Keratinocyte (primary cell): ENCODE results near the gene BMPR1B. TPM values are rescaled to one million over a fixed set of nuclear protein-coding genes. Genes with fewer than 3 reads are reported as not detected.

Experiments
- DNase-seq: peaks from one replicate; pipeline ENCODE4 v3.0.0-alpha.2; 2011; ENCODE audit warnings: low read depth, missing footprints, low spot score
- FAIRE-seq: peaks from 2 replicates; lab custom pipeline; 2011; peaks lifted over from hg19 to GRCh38; lab: Jason Lieb, UNC
- H2AFZ ChIP-seq: 2 replicates; pipeline ENCODE4 v1.6.0; 2012; ENCODE audit warnings: low read length, control low read depth, inconsistent platforms; ENCODE audit not compliant: control insufficient read depth
- H3K27ac ChIP-seq: 2 replicates; pipeline ENCODE4 v1.5.1; 2011; ENCODE audit warnings: low read length; ENCODE audit not compliant: control insufficient read depth, insufficient read depth
- H3K27me3 ChIP-seq: 3 replicates; pipeline ENCODE4 v1.6.0; 2011; ENCODE audit warnings: low read length; ENCODE audit not compliant: control insufficient read depth, insufficient read depth; ENCODE audit errors: extremely low read depth
- H3K36me3 ChIP-seq, 2 experiments: 2 replicates in 1 of 2; 3 replicates in 1 of 2; pipeline ENCODE4 v1.5.1; 2011; ENCODE audit warnings: low read length in 2 of 2, mild to moderate bottlenecking in 1 of 2; ENCODE audit not compliant: control insufficient read depth in 2 of 2, insufficient read depth in 2 of 2; ENCODE audit errors: extremely low read depth in 1 of 2
- H3K4me1 ChIP-seq: 3 replicates; pipeline ENCODE4 v1.5.1; 2011; ENCODE audit warnings: low read length; ENCODE audit not compliant: control insufficient read depth, insufficient read depth; ENCODE audit errors: extremely low read depth
- H3K4me2 ChIP-seq: 3 replicates; pipeline ENCODE4 v1.6.0; 2011; ENCODE audit warnings: low read depth, low read length; ENCODE audit not compliant: control insufficient read depth, insufficient read depth; ENCODE audit errors: extremely low read depth
- H3K4me3 ChIP-seq, 3 experiments: fragments of 200-600 bp in 1 of 3; sonication (generic) in 1 of 3; 2 replicates in 2 of 3; 3 replicates in 1 of 3; pipeline ENCODE4 v1.5.1; 2011 to 2016; ENCODE audit warnings: low read length in 3 of 3, mild to moderate bottlenecking in 3 of 3, control low read depth in 2 of 3, inconsistent platforms in 1 of 3, low read depth in 1 of 3, mixed read lengths in 1 of 3, mixed run types in 1 of 3, moderate library complexity in 1 of 3; ENCODE audit not compliant: control insufficient read depth in 2 of 3, insufficient read depth in 2 of 3; ENCODE audit errors: extremely low read depth in 1 of 3
- H3K79me2 ChIP-seq: 2 replicates; pipeline ENCODE4 v1.6.0; 2012; ENCODE audit warnings: low read length; ENCODE audit not compliant: control insufficient read depth, insufficient read depth
- H3K9ac ChIP-seq: 3 replicates; pipeline ENCODE4 v1.6.0; 2011; ENCODE audit warnings: low read length; ENCODE audit not compliant: control insufficient read depth, insufficient read depth; ENCODE audit errors: extremely low read depth
- H3K9me1 ChIP-seq: 3 replicates; pipeline ENCODE4 v1.6.0; 2011; ENCODE audit warnings: low read length; ENCODE audit not compliant: control insufficient read depth, insufficient read depth; ENCODE audit errors: extremely low read depth
- H3K9me3 ChIP-seq: 2 replicates; pipeline ENCODE4 v1.5.1; 2012; ENCODE audit warnings: low read depth, low read length; ENCODE audit not compliant: control insufficient read depth
- H4K20me1 ChIP-seq: 3 replicates; pipeline ENCODE4 v1.6.0; 2011; ENCODE audit warnings: low read length; ENCODE audit not compliant: control insufficient read depth, insufficient read depth; ENCODE audit errors: extremely low read depth
- EZH2 ChIP-seq: IDR thresholded peaks from one replicate; pipeline ENCODE4 v1.6.1; 2012; ENCODE audit warnings: inconsistent platforms, mild to moderate bottlenecking, low read length, moderate library complexity
- dilution Hi-C: fragments of 300-500 bp; cut with MboI; formaldehyde crosslinking; loops from one replicate; pipeline ENCODE4 v1.7.0; 2020; ENCODE audit warnings: low sequenced_read_pairs; ENCODE audit not compliant: extremely low pct_ligation_motif_present
- polyA plus RNA-seq, 5 experiments: library from polyadenylated mRNA; depleted of rRNA in 3 of 5; stranded (reverse) in 3 of 5; stranded (forward) in 1 of 5; unstranded in 1 of 5; fragments of >200 nt; gene quantifications; 1 replicate in 1 of 5; 2 replicates in 3 of 5; 3 replicates in 1 of 5; pipeline versions ENCODE4 v1.2.1 to v1.2.3, GENCODE V29; 2011 to 2012; ENCODE audit warnings: missing spikeins in 2 of 5, low read depth in 1 of 5, low replicate concordance in 1 of 5
- TF ChIP-seq, protein P1 (sequence below), 3 experiments: IDR thresholded peaks in 1 of 3; conservative IDR thresholded peaks in 1 of 3; optimal IDR thresholded peaks in 1 of 3; 2 replicates in 2 of 3; 3 replicates in 1 of 3; pipeline versions ENCODE3 to v1.5.1; 2011; ENCODE audit warnings: low read length in 3 of 3, mild to moderate bottlenecking in 3 of 3, moderate library complexity in 2 of 3, control low read depth in 1 of 3, inconsistent platforms in 1 of 3; ENCODE audit not compliant: insufficient read depth in 2 of 3; ENCODE audit errors: extremely low read depth in 1 of 3

The BMPR1B gene
- polyA plus RNA-seq, 1 donor (not counting 4 experiments of a cell fraction or from before 2014, with no cell fraction given): 0.89 TPM

GRCh38 chr4:94961420-94961819 is 203.7 kb downstream of the BMPR1B start:
- Histone ChIP-seq H3K9me3 (no peaks in the 10 kb centered on the region), H3K79me2 (no peaks in the 10 kb centered on the region), H4K20me1 (no peaks in the 10 kb centered on the region), H3K9me1 (no peaks in the 10 kb centered on the region), H3K4me2 (no peak overlapping the region), H3K9ac (no peak overlapping the region), H3K4me3 (no peak overlapping the region), H3K4me1 (no peaks in the 10 kb centered on the region), H3K36me3 (no peaks in the 10 kb centered on the region), H3K27me3 (no peaks in the 10 kb centered on the region), H3K27ac (no peak overlapping the region), H2AFZ (no peak overlapping the region)
- dilution Hi-C loops: no loop called here
- TF ChIP-seq, protein P1, sequence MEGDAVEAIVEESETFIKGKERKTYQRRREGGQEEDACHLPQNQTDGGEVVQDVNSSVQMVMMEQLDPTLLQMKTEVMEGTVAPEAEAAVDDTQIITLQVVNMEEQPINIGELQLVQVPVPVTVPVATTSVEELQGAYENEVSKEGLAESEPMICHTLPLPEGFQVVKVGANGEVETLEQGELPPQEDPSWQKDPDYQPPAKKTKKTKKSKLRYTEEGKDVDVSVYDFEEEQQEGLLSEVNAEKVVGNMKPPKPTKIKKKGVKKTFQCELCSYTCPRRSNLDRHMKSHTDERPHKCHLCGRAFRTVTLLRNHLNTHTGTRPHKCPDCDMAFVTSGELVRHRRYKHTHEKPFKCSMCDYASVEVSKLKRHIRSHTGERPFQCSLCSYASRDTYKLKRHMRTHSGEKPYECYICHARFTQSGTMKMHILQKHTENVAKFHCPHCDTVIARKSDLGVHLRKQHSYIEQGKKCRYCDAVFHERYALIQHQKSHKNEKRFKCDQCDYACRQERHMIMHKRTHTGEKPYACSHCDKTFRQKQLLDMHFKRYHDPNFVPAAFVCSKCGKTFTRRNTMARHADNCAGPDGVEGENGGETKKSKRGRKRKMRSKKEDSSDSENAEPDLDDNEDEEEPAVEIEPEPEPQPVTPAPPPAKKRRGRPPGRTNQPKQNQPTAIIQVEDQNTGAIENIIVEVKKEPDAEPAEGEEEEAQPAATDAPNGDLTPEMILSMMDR (optimal IDR thresholded peaks at IDR 0.05 in 1 of 3, IDR thresholded peaks at IDR 0.05 in 1 of 3, conservative IDR thresholded peaks at IDR 0.05 in 1 of 3; ENCODE audit: extremely low read depth in 1 of 3, insufficient read depth in 2 of 3, low read length in 3 of 3): no peak
- no peak for TF ChIP-seq EZH2
- DNase-seq (no peak), FAIRE-seq (no peak)

DNA sequence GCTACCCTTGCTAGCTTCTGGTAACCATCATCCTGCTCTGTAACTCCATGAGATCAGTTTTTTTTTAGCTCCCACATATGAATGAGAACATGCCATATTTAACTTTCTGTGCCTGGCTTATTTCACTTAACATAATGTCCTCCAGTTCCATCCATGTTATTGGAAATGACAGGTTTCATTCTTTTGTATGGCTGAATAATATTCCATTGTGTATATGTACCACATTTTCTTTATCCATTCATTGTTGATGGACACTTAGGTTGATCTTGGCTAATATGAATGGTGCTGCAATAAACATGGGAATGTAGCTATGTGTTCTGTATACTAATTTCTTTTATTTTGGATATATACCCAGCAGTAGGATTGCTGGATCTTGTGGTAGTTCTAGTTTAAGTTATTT is 204.7 kb downstream of the BMPR1B start:
- Histone ChIP-seq H3K4me2 (no peak overlapping the region), H3K9me3 (no peaks in the 10 kb centered on the region), H3K9me1 (no peaks in the 10 kb centered on the region), H4K20me1 (no peaks in the 10 kb centered on the region), H3K9ac (no peak overlapping the region), H3K27ac (no peak overlapping the region), H3K79me2 (no peaks in the 10 kb centered on the region), H3K36me3 (no peaks in the 10 kb centered on the region), H3K4me1 (no peaks in the 10 kb centered on the region), H3K4me3 (no peak overlapping the region), H3K27me3 (no peaks in the 10 kb centered on the region), H2AFZ (no peak overlapping the region)
- no peak for TF ChIP-seq EZH2
- TF ChIP-seq, protein P1 (optimal IDR thresholded peaks at IDR 0.05 in 1 of 3, IDR thresholded peaks at IDR 0.05 in 1 of 3, conservative IDR thresholded peaks at IDR 0.05 in 1 of 3; ENCODE audit: extremely low read depth in 1 of 3, insufficient read depth in 2 of 3, low read length in 3 of 3): no peak
- FAIRE-seq: no peak
- no peak for DNase-seq
- dilution Hi-C loops: no loop called here
